GM13976 (cell line): ENCODE results near the gene FOSB.

ENCODE experiments used
- DNase-seq: peaks from one replicate; pipeline ENCODE4 v3.0.0; 2012; ENCODE audit warnings: low spot score
- in situ Hi-C: fragments of 300-500 bp; cut with MboI; formaldehyde crosslinking; loops from one replicate; pipeline ENCODE4 v1.12.0; 2022; ENCODE audit warnings: low sequenced_read_pairs, mixed read lengths, inconsistent platforms; ENCODE audit not compliant: unreplicated experiment
- TF ChIP-seq, protein P1 (sequence below): IDR thresholded peaks from 2 replicates; pipeline ENCODE4 v1.5.1; 2012; ENCODE audit warnings: borderline replicate concordance, mild to moderate bottlenecking; ENCODE audit not compliant: insufficient read depth; ENCODE audit errors: extremely low read depth, missing control alignments, control extremely low read depth

Gene FOSB

DNA sequence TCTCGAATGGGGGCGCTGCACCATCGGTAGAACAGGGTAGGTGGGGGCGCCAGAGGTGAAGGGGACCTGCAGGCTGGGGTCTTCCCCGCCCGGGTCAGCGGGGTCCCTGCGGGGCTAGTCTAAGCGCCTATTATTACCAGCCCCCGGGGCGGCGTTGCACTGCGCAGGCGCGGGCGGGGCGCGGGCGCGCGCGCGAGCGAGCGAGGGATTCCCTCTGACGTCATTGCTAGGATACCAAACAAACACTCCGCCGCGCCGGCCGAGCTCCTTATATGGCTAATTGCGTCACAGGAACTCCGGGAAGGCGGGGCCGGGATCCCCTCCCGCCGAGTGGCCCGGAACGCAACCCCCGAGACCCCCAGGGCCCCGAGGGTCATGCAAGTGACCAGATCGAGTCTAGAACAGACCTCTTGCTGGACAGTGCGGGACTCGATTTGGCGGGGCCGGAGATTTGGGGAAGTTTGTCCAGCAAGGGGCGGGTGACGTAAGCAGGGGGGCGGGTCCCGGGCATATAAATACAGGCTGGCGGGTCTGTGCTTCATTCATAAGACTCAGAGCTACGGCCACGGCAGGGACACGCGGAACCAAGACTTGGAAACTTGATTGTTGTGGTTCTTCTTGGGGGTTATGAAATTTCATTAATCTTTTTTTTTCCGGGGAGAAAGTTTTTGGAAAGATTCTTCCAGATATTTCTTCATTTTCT lies at the start of gene FOSB:
FOSB (plus strand) TSS at position 541 of the 703 bp plus-strand sequence. CDS start 591 bp downstream, outside the sequence.
- DNase-seq = peak; percentile 95
- in situ Hi-C loops = no loop called here
- TF ChIP-seq, protein P1, sequence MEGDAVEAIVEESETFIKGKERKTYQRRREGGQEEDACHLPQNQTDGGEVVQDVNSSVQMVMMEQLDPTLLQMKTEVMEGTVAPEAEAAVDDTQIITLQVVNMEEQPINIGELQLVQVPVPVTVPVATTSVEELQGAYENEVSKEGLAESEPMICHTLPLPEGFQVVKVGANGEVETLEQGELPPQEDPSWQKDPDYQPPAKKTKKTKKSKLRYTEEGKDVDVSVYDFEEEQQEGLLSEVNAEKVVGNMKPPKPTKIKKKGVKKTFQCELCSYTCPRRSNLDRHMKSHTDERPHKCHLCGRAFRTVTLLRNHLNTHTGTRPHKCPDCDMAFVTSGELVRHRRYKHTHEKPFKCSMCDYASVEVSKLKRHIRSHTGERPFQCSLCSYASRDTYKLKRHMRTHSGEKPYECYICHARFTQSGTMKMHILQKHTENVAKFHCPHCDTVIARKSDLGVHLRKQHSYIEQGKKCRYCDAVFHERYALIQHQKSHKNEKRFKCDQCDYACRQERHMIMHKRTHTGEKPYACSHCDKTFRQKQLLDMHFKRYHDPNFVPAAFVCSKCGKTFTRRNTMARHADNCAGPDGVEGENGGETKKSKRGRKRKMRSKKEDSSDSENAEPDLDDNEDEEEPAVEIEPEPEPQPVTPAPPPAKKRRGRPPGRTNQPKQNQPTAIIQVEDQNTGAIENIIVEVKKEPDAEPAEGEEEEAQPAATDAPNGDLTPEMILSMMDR = no peak

DNA sequence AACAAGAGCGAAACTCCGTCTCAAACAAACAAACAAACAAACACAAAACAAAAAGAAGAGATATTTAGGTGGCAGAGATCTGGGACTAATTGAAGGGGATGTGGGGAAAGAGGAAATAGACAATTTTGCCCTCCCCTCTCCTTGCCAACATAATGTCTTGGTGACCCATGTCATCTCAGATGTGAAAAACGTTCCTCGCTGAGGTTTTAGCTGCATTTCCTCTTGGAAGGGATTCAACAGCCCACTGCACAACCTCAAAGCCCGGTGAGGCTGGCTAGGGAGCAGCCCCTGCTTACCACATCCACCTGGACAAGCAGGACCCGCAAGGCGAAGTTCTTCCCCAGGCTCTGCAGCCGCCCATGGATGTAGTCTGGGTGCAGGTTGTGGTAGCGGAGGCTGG lies 49.0 kb upstream of the FOSB start:
- in situ Hi-C loops = no loop called here
- DNase-seq = no peak
- TF ChIP-seq, protein P1 = no peak

DNA sequence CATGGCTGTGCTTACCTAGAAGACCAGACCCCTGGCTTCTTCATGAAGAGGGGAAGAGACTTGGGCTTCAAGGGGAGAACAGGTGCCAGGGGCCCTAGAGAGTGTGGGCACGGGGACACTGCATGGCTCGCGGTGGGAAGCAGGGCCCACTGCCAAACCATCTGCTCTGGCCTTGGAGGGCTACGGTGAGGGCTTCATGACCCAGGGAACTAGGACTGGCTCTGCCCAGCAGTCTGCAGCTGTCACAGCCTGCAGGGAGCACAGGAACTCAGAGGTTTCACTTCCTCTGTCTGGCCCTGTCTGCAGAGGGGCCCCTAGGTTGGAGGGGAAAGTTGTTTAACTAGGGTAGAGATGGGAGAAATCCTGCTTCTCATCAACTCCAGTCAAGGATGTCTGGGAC lies 48.4 kb upstream of the FOSB start:
- in situ Hi-C loops = no loop called here
- TF ChIP-seq, protein P1 = no peak
- DNase-seq = peak; percentile 87

DNA sequence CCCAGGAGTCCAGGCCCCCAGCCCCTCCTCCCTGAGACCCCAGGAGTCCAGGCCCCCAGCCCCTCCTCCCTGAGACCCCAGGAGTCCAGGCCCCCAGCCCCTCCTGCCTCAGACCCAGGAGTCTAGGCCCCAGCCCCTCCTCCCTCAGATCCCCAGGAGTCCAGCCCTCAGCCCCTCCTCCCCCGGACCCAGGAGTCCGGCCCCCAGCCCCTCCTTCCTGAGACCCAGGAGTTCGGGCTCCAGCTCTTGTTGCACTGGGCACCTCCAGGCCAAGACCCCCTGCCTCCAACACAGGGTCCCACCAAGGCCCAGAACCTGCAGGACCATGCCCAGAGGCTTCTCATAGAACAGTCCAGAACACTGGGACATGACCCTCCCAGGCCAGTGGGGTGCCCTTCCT lies 47.9 kb upstream of the FOSB start:
- in situ Hi-C loops = no loop called here
- TF ChIP-seq, protein P1 = no peak

DNA sequence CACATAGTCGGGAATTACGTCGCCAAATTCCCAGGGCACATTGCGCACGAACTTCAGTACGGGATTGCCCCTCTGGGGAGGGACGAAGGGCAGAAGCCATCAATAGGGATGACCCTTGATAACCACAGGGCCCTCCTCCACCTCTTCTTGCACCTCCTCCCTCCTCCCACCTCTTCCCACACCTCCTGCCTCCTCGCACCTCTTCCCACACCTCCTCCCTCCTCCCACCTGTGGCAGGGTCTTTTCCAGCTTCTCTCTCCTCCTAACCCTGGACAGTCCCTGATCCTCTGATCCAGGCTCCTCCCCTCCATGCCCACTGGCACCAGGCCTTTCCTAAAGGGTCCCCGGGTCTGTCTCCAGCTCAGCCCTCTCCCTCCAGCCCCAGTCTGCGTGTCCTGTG lies 47.4 kb upstream of the FOSB start:
- TF ChIP-seq, protein P1 = no peak
- in situ Hi-C loops = no loop called here
- no peak for DNase-seq

More for the DNA sequence above, 47.9 kb upstream of the FOSB start:
- DNase-seq = no peak

DNA sequence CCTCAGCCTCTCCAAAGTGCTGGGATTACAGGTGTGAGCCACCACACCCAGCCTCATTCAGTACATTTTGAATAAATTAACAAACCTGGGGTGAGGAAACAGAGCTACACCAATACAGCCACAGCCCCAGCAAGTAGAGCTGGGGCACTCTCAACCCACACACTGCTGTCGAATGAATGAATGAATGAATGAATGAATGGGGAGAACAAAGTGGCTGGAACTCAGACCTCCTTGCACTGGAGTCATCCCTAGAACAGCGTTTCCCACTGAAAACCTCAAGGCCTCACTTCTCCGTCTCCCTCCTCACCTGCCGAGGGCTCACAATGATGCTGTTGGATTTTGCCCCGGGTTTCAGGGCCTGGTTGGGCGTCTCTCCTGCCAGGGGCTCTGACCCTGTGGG lies 46.9 kb upstream of the FOSB start:
- in situ Hi-C loops = no loop called here
- TF ChIP-seq, protein P1 = no peak

GRCh38 chr19:45421947-45422498 lies 45.8 kb upstream of the FOSB start:
- in situ Hi-C loops = no loop called here
- TF ChIP-seq, protein P1 = no peak
- no peak for DNase-seq

More for the DNA sequence above, 46.9 kb upstream of the FOSB start:
- no peak for DNase-seq
